Fibroblast of lung (primary cell): Measurements from ENCODE around the gene ZSCAN30. TPM values are rescaled to one million over a fixed set of nuclear protein-coding genes. Genes with fewer than 3 reads are reported as not detected.
A peak's percentile ranks its signal among the peaks of the same experiment; 100 is the strongest.

Experiments
- DNase-seq, 2 donors: peaks; one replicate each; pipeline versions ENCODE4 v3.0.0 to v3.0.0-alpha.2; 2010; ENCODE audit warnings: low read depth in 2 of 2
- H2AFZ ChIP-seq: 2 replicates; pipeline ENCODE4 v1.5.1; 2012; ENCODE audit warnings: low read length, control low read depth, inconsistent platforms
- H3K27ac ChIP-seq: 2 replicates; pipeline ENCODE4 v1.5.1; 2011; ENCODE audit warnings: low read length, control low read depth; ENCODE audit not compliant: insufficient read depth
- H3K27me3 ChIP-seq: 2 replicates; pipeline ENCODE4 v1.5.1; 2011; ENCODE audit warnings: mild to moderate bottlenecking, low read length; ENCODE audit not compliant: control insufficient read depth, insufficient read depth
- H3K36me3 ChIP-seq: 2 replicates; pipeline ENCODE4 v1.5.1; 2011; ENCODE audit warnings: low read length; ENCODE audit not compliant: control insufficient read depth, insufficient read depth
- H3K4me1 ChIP-seq: 2 replicates; pipeline ENCODE4 v1.5.1; 2011; ENCODE audit warnings: low read length; ENCODE audit not compliant: control insufficient read depth, insufficient read depth; ENCODE audit errors: extremely low read depth
- H3K4me2 ChIP-seq: 2 replicates; pipeline ENCODE4 v1.5.1; 2011; ENCODE audit warnings: low read length, control low read depth; ENCODE audit not compliant: insufficient read depth; ENCODE audit errors: extremely low read depth
- H3K4me3 ChIP-seq, 4 experiments: fragments of 200-600 bp in 1 of 4; sonication (generic) in 1 of 4; replicated peaks in 1 of 4; 2 replicates each; pipeline ENCODE4 v1.5.1; 2011 to 2016; ENCODE audit warnings: low read length in 4 of 4, low read depth in 3 of 4, mild to moderate bottlenecking in 3 of 4, control low read depth in 2 of 4, inconsistent platforms in 1 of 4, mixed read lengths in 1 of 4; ENCODE audit not compliant: insufficient read depth in 1 of 4; ENCODE audit errors: control extremely low read depth in 1 of 4
- H3K79me2 ChIP-seq: 2 replicates; pipeline ENCODE4 v1.5.1; 2012; ENCODE audit warnings: mild to moderate bottlenecking, low read length, inconsistent platforms; ENCODE audit not compliant: control insufficient read depth, insufficient read depth
- H3K9ac ChIP-seq: 2 replicates; pipeline ENCODE4 v1.5.1; 2011; ENCODE audit warnings: mild to moderate bottlenecking, low read length, control low read depth; ENCODE audit not compliant: insufficient read depth
- H3K9me3 ChIP-seq: 2 replicates; pipeline ENCODE4 v1.5.1; 2012; ENCODE audit warnings: low read depth, low read length; ENCODE audit not compliant: control insufficient read depth, insufficient read depth
- H4K20me1 ChIP-seq: 2 replicates; pipeline ENCODE4 v1.5.1; 2011; ENCODE audit warnings: low read length; ENCODE audit not compliant: control insufficient read depth, insufficient read depth; ENCODE audit errors: extremely low read depth
- CTCF ChIP-seq, 2 donors: IDR thresholded peaks in 1 of 2; conservative IDR thresholded peaks in 1 of 2; 1 replicate in 1 of 2; 2 replicates in 1 of 2; pipeline ENCODE4 v1.5.1; 2011 to 2012; ENCODE audit warnings: low read length in 2 of 2, control low read depth in 1 of 2, inconsistent platforms in 1 of 2, low read depth in 1 of 2, mild to moderate bottlenecking in 1 of 2
- EZH2 ChIP-seq: IDR thresholded peaks from 2 replicates; pipeline ENCODE4 v1.5.1; 2012; ENCODE audit warnings: low read length, control low read depth, mild to moderate bottlenecking; ENCODE audit errors: missing control alignments
- polyA plus RNA-seq, 2 donors: library from polyadenylated mRNA; depleted of rRNA in 1 of 2; stranded (reverse) in 1 of 2; unstranded in 1 of 2; fragments of >200 nt; gene quantifications; 2 replicates each; pipeline ENCODE4 v1.2.1, GENCODE V29; 2011 to 2012; ENCODE audit warnings: missing spikeins in 1 of 2
- total RNA-seq: library from RNA; depleted of rRNA; stranded (reverse); fragments of >200 nt; gene quantifications from 2 replicates; pipeline ENCODE4 v1.2.1, GENCODE V29; 2014

The ZSCAN30 gene
- total and polyA plus RNA-seq, 2 donors (not counting 1 experiment from before 2014, with no cell fraction given), result 12.9 to 29.2 TPM

GRCh38 chr18:35328868-35329267 is 38.8 kb upstream of the ZSCAN30 start:
- no peak overlapping the region for H3K4me2 ChIP-seq

GRCh38 chr18:35326695-35327387 is 36.8 kb upstream of the ZSCAN30 start:
- H3K27me3 ChIP-seq, result no peaks in the 10 kb centered on the region
- H3K4me1 ChIP-seq, result no peaks in the 10 kb centered on the region
- H3K9ac ChIP-seq, result no peak overlapping the region
- no peak for DNase-seq
- no peak overlapping the region for H3K4me2 ChIP-seq
- no peaks in the 10 kb centered on the region for H3K9me3 ChIP-seq
- H3K36me3 ChIP-seq, result no peaks in the 10 kb centered on the region
- H4K20me1 ChIP-seq, result no peaks in the 10 kb centered on the region
- H3K4me3 ChIP-seq, result no peak overlapping the region
- TF ChIP-seq EZH2, result no peak
- no peak for TF ChIP-seq CTCF (conservative IDR thresholded peaks at IDR 0.05 in 1 of 2, IDR thresholded peaks at IDR 0.05 in 1 of 2; ENCODE audit: low read depth in 1 of 2, low read length in 2 of 2)
- no peaks in the 10 kb centered on the region for H3K79me2 ChIP-seq
- H3K27ac ChIP-seq, result no peak overlapping the region
- no peak overlapping the region for H2AFZ ChIP-seq

More at GRCh38 chr18:35328868-35329267, 38.8 kb upstream of the ZSCAN30 start:
- H3K27me3 ChIP-seq, result no peaks in the 10 kb centered on the region
- no peak overlapping the region for H2AFZ ChIP-seq
- no peaks in the 10 kb centered on the region for H3K79me2 ChIP-seq
- no peak overlapping the region for H3K27ac ChIP-seq
- no peaks in the 10 kb centered on the region for H3K4me1 ChIP-seq
- DNase-seq, result no peak
- H3K9ac ChIP-seq, result no peak overlapping the region
- TF ChIP-seq EZH2 (no peak), CTCF (conservative IDR thresholded peaks at IDR 0.05 in 1 of 2, IDR thresholded peaks at IDR 0.05 in 1 of 2; ENCODE audit: low read depth in 1 of 2, low read length in 2 of 2) (no peak)
- H3K4me3 ChIP-seq, result no peak overlapping the region
- H4K20me1 ChIP-seq, result no peaks in the 10 kb centered on the region
- no peaks in the 10 kb centered on the region for H3K9me3 ChIP-seq
- no peaks in the 10 kb centered on the region for H3K36me3 ChIP-seq

- no peak overlapping the region for H3K27ac ChIP-seq
- H3K79me2 ChIP-seq, result no peaks in the 10 kb centered on the region
- H3K4me1 ChIP-seq, result no peaks in the 10 kb centered on the region
- no peaks in the 10 kb centered on the region for H3K27me3 ChIP-seq
- H4K20me1 ChIP-seq, result no peaks in the 10 kb centered on the region
- H3K36me3 ChIP-seq, result no peaks in the 10 kb centered on the region
- H3K9me3 ChIP-seq, result no peaks in the 10 kb centered on the region
- H3K9ac ChIP-seq, result no peak overlapping the region
- no peak overlapping the region for H2AFZ ChIP-seq
- no peak overlapping the region for H3K4me3 ChIP-seq
- H3K4me2 ChIP-seq, result no peak overlapping the region
- peak in 1 of 2 donors; percentile 19 for DNase-seq
- TF ChIP-seq EZH2 (no peak), CTCF (conservative IDR thresholded peaks at IDR 0.05 in 1 of 2, IDR thresholded peaks at IDR 0.05 in 1 of 2; ENCODE audit: low read depth in 1 of 2, low read length in 2 of 2) (no peak)
Observed at GRCh38 chr18:35324926-35325655, 35.1 kb upstream of the ZSCAN30 start.
